ENCODE measurements around the gene COL5A1. TPM values are rescaled to one million over a fixed set of nuclear protein-coding genes. Genes with fewer than 3 reads are reported as not detected.
A peak's percentile ranks its signal among the peaks of the same experiment; 100 is the strongest.

Gene COL5A1
- total and polyA plus RNA-seq, 2 experiments from 2014 or later: 2.5 to 13.1 TPM

- TF ChIP-seq ZNF462 (CRISPR knock-in tag; IDR thresholded peaks at IDR 0.05) (no peak), STAT1 (IDR thresholded peaks at IDR 0.05; ENCODE audit: unreplicated experiment) (no peak), POLR2AphosphoS5 (IDR thresholded peaks at IDR 0.05; ENCODE audit: low read depth) (no peak), JUNB (IDR thresholded peaks at IDR 0.05; ENCODE audit: unreplicated experiment) (no peak), CREB1 (CRISPR knock-in tag; IDR thresholded peaks at IDR 0.05; ENCODE audit: low read depth) (no peak), EZH2phosphoT487 (IDR thresholded peaks at IDR 0.05; ENCODE audit: unreplicated experiment) (no peak), ETS1 (IDR thresholded peaks at IDR 0.05) (no peak), EZH2 (IDR thresholded peaks at IDR 0.05; ENCODE audit: low read depth, unreplicated experiment) (no peak)
Measured at GRCh38 chr9:134706522-134706921, 64.9 kb downstream of the COL5A1 start (continued).

- Mint-ChIP-seq H3K27ac (no peak overlapping the region), H3K36me3 (ENCODE audit: low read depth) (peaks cover 3% of the 10 kb centered on the region; the same call in 2 of the 3 replicates), H3K4me3 (no peak overlapping the region), H3K27me3 (ENCODE audit: insufficient read depth, low read depth, poor library complexity) (peaks cover 5% of the 10 kb centered on the region), H3K4me1 (no peaks in the 10 kb centered on the region), H3K9me3 (peaks cover 4% of the 10 kb centered on the region; the same call in 2 of the 3 replicates)
- Histone ChIP-seq H3K36me3 (ENCODE audit: insufficient read depth) (no peaks in the 10 kb centered on the region), H2AFZ (no peak overlapping the region), H3F3A (replicated peaks; ENCODE audit: low read depth) (no peaks in the 10 kb centered on the region), H3K4me2 (no peak overlapping the region), H3K27ac (ENCODE audit: low read depth) (no peak overlapping the region), H3K9me2 (ENCODE audit: insufficient read depth) (no peaks in the 10 kb centered on the region), H3K79me2 (replicated peaks; ENCODE audit: insufficient read depth) (no peaks in the 10 kb centered on the region), H3K4me1 (ENCODE audit: insufficient read depth) (no peaks in the 10 kb centered on the region), H3K27me3 (ENCODE audit: insufficient read depth) (no peaks in the 10 kb centered on the region), H3K4me3 (no peak overlapping the region), H4K20me1 (replicated peaks; ENCODE audit: insufficient read depth) (no peaks in the 10 kb centered on the region)
- no peak for DNase-seq (ENCODE audit: low spot score)
- ATAC-seq: peak; percentile 28; the same call in 1 of the 3 replicates
- no peak for TF ChIP-seq ETS1 (IDR thresholded peaks at IDR 0.05)
- no peak for TF ChIP-seq EZH2 (IDR thresholded peaks at IDR 0.05; ENCODE audit: low read depth, unreplicated experiment)
- TF ChIP-seq ZNF114 (CRISPR knock-in tag; IDR thresholded peaks at IDR 0.05): no peak
- no peak for TF ChIP-seq EZH2phosphoT487 (IDR thresholded peaks at IDR 0.05; ENCODE audit: unreplicated experiment)
- TF ChIP-seq CREB1 (CRISPR knock-in tag; IDR thresholded peaks at IDR 0.05; ENCODE audit: low read depth): no peak
- TF ChIP-seq JUNB (IDR thresholded peaks at IDR 0.05; ENCODE audit: unreplicated experiment): no peak
- TF ChIP-seq NANOG (IDR thresholded peaks at IDR 0.05; ENCODE audit: borderline replicate concordance): no peak
Measured at GRCh38 chr9:134707031-134707680, 65.6 kb downstream of the COL5A1 start.

Data from GM23338 (cell line).